DOHH2 (cell line): ENCODE results near the gene OR1N1.
"Not testable (repeated sequence)": the region's sequence is repeated elsewhere in the genome, so short reads cannot be mapped to it uniquely, and the experiment has no call there.

Source experiments
- H3F3A ChIP-seq: fragments of 200-600 bp; sonication (generic), shearing (Covaris generic); 2 replicates; pipeline ENCODE4 v1.6.0; 2016; ENCODE audit warnings: antibody characterized with exemption, mild to moderate bottlenecking; ENCODE audit not compliant: control insufficient read depth, insufficient read depth
- H3K27ac ChIP-seq: fragments of 200-600 bp; sonication (generic); 2 replicates; pipeline ENCODE4 v1.5.1; 2014; ENCODE audit warnings: low read depth, mild to moderate bottlenecking, low read length, moderate library complexity
- H3K27me3 ChIP-seq: fragments of 200-600 bp; sonication (generic); 2 replicates; pipeline ENCODE4 v1.6.1; 2014; ENCODE audit warnings: mild to moderate bottlenecking, low read length, mixed read lengths; ENCODE audit not compliant: control insufficient read depth
- H3K36me3 ChIP-seq: fragments of 200-600 bp; sonication (generic); 2 replicates; pipeline ENCODE4 v1.6.1; 2014; ENCODE audit warnings: mild to moderate bottlenecking, low read length, moderate library complexity, mixed read lengths; ENCODE audit not compliant: control insufficient read depth
- H3K4me1 ChIP-seq: fragments of 200-600 bp; sonication (generic); 2 replicates; pipeline ENCODE4 v1.6.1; 2014; ENCODE audit warnings: mild to moderate bottlenecking, low read length, mixed read lengths; ENCODE audit not compliant: control insufficient read depth
- H3K4me2 ChIP-seq: fragments of 200-600 bp; sonication (generic); 2 replicates; pipeline ENCODE4 v1.6.0; 2014; ENCODE audit warnings: mild to moderate bottlenecking, low read length, moderate library complexity
- H3K4me3 ChIP-seq: fragments of 200-600 bp; sonication (generic); 2 replicates; pipeline ENCODE4 v1.5.1; 2014; ENCODE audit warnings: mild to moderate bottlenecking, low read length, mixed read lengths
- H3K79me2 ChIP-seq: fragments of 200-600 bp; sonication (generic); 2 replicates; pipeline ENCODE4 v1.6.1; 2014; ENCODE audit warnings: mild to moderate bottlenecking, low read length, mixed read lengths; ENCODE audit not compliant: control insufficient read depth
- H3K9me2 ChIP-seq: fragments of 200-600 bp; sonication (generic); replicated peaks from 2 replicates; pipeline ENCODE4 v1.6.1; 2014; ENCODE audit warnings: mild to moderate bottlenecking, low read length, mixed read lengths; ENCODE audit not compliant: control insufficient read depth
- H3K9me3 ChIP-seq: fragments of 200-600 bp; sonication (generic); 2 replicates; pipeline ENCODE4 v1.6.1; 2014; ENCODE audit warnings: antibody characterized with exemption, low read length, mixed read lengths; ENCODE audit not compliant: control insufficient read depth, insufficient read depth
- H4K20me1 ChIP-seq: fragments of 200-600 bp; sonication (generic); 2 replicates; pipeline ENCODE4 v1.6.0; 2014; ENCODE audit warnings: low read depth, mild to moderate bottlenecking, antibody characterized with exemption, low read length, moderate library complexity; ENCODE audit not compliant: control insufficient read depth, insufficient read depth
- EZH2phosphoT487 ChIP-seq: fragments of 200-600 bp; sonication (generic); IDR thresholded peaks from 2 replicates; pipeline ENCODE4 v1.6.1; 2017; ENCODE audit warnings: borderline replicate concordance, mild to moderate bottlenecking, antibody characterized with exemption, low read length, moderate library complexity, mixed read lengths
- TF ChIP-seq, protein P1 (sequence below): fragments of 200-600 bp; sonication (generic); IDR thresholded peaks from one replicate; pipeline ENCODE4 v1.5.1; 2014; ENCODE audit warnings: antibody characterized with exemption, mild to moderate bottlenecking, low read depth, low read length; ENCODE audit not compliant: poor library complexity, severe bottlenecking

OR1N1 gene

GRCh38 chr9:122551371-122551770 lies 24.3 kb upstream of the OR1N1 start:
- TF ChIP-seq, protein P1, sequence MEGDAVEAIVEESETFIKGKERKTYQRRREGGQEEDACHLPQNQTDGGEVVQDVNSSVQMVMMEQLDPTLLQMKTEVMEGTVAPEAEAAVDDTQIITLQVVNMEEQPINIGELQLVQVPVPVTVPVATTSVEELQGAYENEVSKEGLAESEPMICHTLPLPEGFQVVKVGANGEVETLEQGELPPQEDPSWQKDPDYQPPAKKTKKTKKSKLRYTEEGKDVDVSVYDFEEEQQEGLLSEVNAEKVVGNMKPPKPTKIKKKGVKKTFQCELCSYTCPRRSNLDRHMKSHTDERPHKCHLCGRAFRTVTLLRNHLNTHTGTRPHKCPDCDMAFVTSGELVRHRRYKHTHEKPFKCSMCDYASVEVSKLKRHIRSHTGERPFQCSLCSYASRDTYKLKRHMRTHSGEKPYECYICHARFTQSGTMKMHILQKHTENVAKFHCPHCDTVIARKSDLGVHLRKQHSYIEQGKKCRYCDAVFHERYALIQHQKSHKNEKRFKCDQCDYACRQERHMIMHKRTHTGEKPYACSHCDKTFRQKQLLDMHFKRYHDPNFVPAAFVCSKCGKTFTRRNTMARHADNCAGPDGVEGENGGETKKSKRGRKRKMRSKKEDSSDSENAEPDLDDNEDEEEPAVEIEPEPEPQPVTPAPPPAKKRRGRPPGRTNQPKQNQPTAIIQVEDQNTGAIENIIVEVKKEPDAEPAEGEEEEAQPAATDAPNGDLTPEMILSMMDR: no peak
- no peak for TF ChIP-seq EZH2phosphoT487
- H3K36me3 ChIP-seq: no peaks in the 10 kb centered on the region
- H3K9me2 ChIP-seq: no peaks in the 10 kb centered on the region
- H3K4me1 ChIP-seq: no peaks in the 10 kb centered on the region
- no peak overlapping the region for H3K27ac ChIP-seq
- peaks cover 21% of the 10 kb centered on the region; the same call in 1 of the 2 replicates for H3K27me3 ChIP-seq
- H3K9me3 ChIP-seq: no peaks in the 10 kb centered on the region
- no peaks in the 10 kb centered on the region for H3K79me2 ChIP-seq
- no peak overlapping the region for H3K4me3 ChIP-seq
- no peaks in the 10 kb centered on the region for H4K20me1 ChIP-seq
- no peak overlapping the region for H3K4me2 ChIP-seq
- no peaks in the 10 kb centered on the region for H3F3A ChIP-seq

GRCh38 chr9:122546196-122546595 lies 19.1 kb upstream of the OR1N1 start:
- Histone ChIP-seq H3K27ac (no peak overlapping the region), H3K9me3 (no peaks in the 10 kb centered on the region), H3K9me2 (no peaks in the 10 kb centered on the region), H3K4me3 (no peak overlapping the region), H3K4me1 (no peaks in the 10 kb centered on the region), H3F3A (no peaks in the 10 kb centered on the region), H3K79me2 (no peaks in the 10 kb centered on the region), H3K4me2 (no peak overlapping the region), H3K36me3 (no peaks in the 10 kb centered on the region), H3K27me3 (peaks cover 8% of the 10 kb centered on the region; the same call in 1 of the 2 replicates), H4K20me1 (no peaks in the 10 kb centered on the region)
- TF ChIP-seq, protein P1: no peak
- TF ChIP-seq EZH2phosphoT487: no peak

DNA sequence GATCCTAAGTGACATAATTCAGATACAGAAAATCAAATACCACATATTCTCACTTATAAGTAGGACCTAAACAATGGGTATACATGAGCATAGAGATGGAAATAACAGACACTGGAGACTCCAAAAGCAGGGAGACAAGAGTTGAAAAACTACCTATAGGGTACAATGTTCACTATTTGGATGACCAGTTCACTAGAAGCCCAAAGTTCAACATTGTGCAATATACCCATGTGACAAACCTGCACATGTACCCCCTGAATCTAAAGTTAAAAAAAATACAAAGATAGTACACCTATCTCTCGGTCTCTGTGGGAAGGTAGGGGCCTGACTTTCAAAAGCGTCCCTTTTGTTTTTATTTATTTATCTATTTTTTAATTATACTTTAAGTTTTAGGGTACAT lies 11.7 kb upstream of the OR1N1 start:
- TF ChIP-seq EZH2phosphoT487: no peak
- TF ChIP-seq, protein P1: no peak
- Histone ChIP-seq H3K4me1 (no peaks in the 10 kb centered on the region), H3K36me3 (no peaks in the 10 kb centered on the region), H3F3A (no peaks in the 10 kb centered on the region), H4K20me1 (no peaks in the 10 kb centered on the region), H3K4me2 (no peak overlapping the region), H3K4me3 (no peak overlapping the region), H3K27ac (no peak overlapping the region), H3K9me2 (no peaks in the 10 kb centered on the region), H3K79me2 (no peaks in the 10 kb centered on the region), H3K9me3 (no peaks in the 10 kb centered on the region), H3K27me3 (no peaks in the 10 kb centered on the region)

DNA sequence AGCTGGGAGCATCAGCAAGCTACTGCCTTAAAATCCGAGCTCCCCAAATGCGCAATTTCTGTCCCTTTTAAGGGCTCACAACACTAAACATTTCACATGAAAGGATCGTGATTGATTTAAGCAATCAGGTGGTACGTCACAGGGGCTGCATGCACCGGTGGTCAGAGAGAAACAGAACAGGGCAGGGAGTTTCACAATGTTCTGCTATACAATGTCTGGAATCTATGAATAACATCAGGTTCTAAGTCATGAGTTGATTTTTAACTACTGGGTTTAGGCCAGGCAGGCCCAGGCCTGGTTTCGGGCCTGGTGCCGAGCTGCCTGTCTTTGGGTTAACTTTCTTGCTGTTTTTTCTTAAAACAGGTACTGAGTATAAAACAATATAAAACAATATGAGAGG lies 10.0 kb upstream of the OR1N1 start:
- not testable (repeated sequence) for H3K4me3 ChIP-seq, H3K4me2 ChIP-seq, H3F3A ChIP-seq, H3K4me1 ChIP-seq, H4K20me1 ChIP-seq, H3K36me3 ChIP-seq, H3K9me2 ChIP-seq, H3K9me3 ChIP-seq, H3K27me3 ChIP-seq, H3K27ac ChIP-seq, H3K79me2 ChIP-seq
